ENCODE results near the gene ASTN2.

Gene ASTN2

DNA sequence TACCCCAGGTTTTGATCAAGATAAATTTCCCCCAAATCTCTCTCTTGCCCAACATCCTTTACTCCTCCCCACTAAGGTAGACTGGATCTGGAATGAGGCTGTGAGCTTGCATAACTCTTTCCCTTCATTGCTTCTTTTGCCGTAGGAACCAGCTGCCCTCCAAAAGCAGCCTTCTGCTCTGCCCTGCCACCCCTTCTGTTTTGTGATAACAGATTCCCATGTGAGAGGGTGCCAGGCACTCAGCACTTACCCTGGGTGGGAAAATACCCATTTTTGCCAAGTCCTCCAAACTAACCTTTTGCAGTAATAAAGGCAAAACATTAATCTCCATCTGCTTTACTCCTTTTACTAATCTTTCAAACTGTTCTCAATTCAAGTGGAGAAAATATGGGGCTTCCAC, 182.6 kb downstream of the ASTN2 start:
- Mint-ChIP-seq H3K4me1 (ENCODE audit: low read depth in 2 of 2) (no peaks in the 10 kb centered on the region), H3K36me3 (ENCODE audit: insufficient read depth) (no peaks in the 10 kb centered on the region), H3K27ac (no peak overlapping the region), H3K4me3 (no peak overlapping the region), H3K27me3 (peaks cover 0 to 4% of the 10 kb centered on the region in 2 donors), H3K9me3 (peaks cover 6 to 7% of the 10 kb centered on the region in 2 donors)
- DNase-seq (no peak), ATAC-seq (replicated peaks) (no peak)

DNA sequence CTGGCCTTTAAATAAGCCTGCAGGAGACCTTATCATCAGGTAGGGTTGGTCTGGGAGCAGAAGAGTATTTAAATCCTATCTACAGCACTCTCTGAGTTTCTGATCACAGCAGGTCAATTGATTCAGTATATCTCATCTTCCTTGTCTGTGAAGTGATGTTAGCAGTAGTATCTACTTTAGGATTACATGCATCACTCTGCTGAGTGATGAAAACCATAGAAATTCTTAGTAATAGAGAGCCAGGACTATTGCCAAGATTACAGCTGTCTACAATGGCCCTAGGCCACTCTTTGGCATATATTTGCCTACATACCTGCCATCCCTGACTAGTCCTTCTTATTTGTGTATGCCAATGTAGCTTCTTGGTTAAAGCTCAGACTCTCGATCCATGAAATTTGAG, 183.8 kb downstream of the ASTN2 start:
- Mint-ChIP-seq H3K36me3 (ENCODE audit: insufficient read depth) (no peaks in the 10 kb centered on the region), H3K27me3 (peaks cover 0 to 4% of the 10 kb centered on the region in 2 donors), H3K9me3 (peaks cover 6 to 7% of the 10 kb centered on the region in 2 donors), H3K4me1 (ENCODE audit: low read depth in 2 of 2) (no peaks in the 10 kb centered on the region), H3K27ac (no peak overlapping the region), H3K4me3 (no peak overlapping the region)
- ATAC-seq (replicated peaks) (no peak), DNase-seq (no peak)

DNA sequence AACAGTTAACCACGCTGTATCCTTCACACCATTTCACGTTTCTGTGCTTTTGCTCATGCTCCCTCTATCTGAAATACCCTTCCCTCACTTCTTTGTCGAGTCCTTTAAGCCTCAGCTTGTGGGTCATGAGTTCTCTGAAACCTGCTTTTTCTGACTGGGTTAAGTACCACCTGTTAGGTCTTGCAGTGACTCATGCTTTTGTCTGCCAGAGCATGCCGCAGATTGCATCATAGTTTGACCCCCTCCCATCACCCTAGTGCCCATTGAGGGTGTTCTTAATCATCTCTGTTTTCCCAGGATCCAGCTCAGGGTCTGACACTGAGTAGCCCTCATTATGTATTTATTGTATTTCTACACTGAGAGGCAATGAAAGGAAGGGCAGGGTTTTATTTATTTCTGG, 190.2 kb downstream of the ASTN2 start:
- Mint-ChIP-seq H3K9me3 (peaks cover 0 to 6% of the 10 kb centered on the region in 2 donors), H3K4me3 (no peak overlapping the region), H3K27ac (no peak overlapping the region), H3K27me3 (no peaks in the 10 kb centered on the region), H3K36me3 (ENCODE audit: insufficient read depth) (no peaks in the 10 kb centered on the region), H3K4me1 (ENCODE audit: low read depth in 2 of 2) (no peaks in the 10 kb centered on the region)
- no peak for ATAC-seq (replicated peaks)
- no peak for DNase-seq

DNA sequence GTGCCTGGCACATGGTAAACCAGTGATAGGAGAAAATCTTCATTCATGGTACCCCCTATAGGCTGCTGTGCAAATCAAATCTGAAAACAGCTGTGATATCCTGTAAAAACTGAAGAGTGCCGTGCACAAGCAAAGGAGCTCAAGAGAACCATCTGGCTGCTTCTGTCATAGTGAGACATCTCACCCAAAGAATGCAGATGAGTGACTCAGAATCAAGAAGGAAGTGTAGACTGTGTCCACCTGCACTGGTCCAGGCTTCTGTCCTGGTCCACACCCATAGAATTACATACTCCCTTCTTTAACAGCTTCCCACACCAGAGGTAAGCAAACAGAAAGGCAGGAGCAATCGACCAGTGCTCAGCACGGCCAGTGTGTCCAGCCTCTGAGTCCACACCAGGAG, 195.9 kb downstream of the ASTN2 start:
- Mint-ChIP-seq H3K36me3 (ENCODE audit: insufficient read depth) (no peaks in the 10 kb centered on the region), H3K4me3 (no peak overlapping the region), H3K4me1 (ENCODE audit: low read depth in 2 of 2) (no peaks in the 10 kb centered on the region), H3K9me3 (peaks cover 11 to 12% of the 10 kb centered on the region in 2 donors), H3K27me3 (no peaks in the 10 kb centered on the region), H3K27ac (no peak overlapping the region)
- ATAC-seq (replicated peaks) (no peak), DNase-seq (no peak)

DNA sequence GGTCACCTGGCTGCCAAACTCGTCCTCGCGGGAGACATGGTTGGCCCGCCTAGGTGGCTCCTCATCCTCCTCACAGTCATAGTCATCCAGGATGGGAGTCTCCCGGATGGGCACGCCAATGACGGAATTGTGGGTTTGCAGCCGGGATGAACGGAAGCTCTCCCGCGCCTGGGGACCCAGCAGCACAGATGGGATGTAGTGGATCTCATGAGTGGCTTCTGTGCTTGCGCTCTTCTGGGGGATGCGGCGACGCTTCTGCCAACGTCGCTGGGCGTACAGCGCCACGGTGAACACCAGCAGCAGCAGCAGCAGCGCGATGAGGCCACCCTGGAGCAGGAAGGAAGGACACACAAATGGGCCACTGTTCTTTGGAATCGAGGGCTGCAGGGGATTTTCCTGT, 200.4 kb downstream of the ASTN2 start:
- DNase-seq (no peak), ATAC-seq (replicated peaks) (no peak)
- H3K27ac Mint-ChIP-seq = no peak overlapping the region
- H3K36me3 Mint-ChIP-seq (ENCODE audit: insufficient read depth) = no peaks in the 10 kb centered on the region
- peaks cover 14 to 18% of the 10 kb centered on the region in 2 donors for H3K9me3 Mint-ChIP-seq
- H3K4me1 Mint-ChIP-seq (ENCODE audit: low read depth in 2 of 2) = no peaks in the 10 kb centered on the region
- H3K4me3 Mint-ChIP-seq = no peak overlapping the region
- no peaks in the 10 kb centered on the region for H3K27me3 Mint-ChIP-seq

DNA sequence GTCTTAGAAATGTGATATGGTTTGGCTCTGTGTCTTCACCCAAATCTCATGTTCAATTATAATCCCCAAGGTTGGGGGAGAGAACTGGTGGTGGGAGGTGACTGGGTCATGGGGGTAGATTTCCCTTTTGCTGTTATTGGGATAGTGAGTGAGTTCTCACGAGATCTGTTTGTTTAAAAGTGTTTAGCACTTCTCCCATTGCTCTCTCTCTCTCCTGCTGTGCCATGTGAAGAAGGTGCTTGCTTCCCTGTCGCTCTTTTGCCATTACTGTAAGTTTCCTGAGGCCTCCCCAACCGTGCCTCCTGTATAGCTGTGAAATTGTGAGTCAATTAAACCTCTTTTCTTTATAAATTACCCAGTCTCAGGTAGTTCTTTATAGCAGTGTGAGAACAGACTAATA, 203.6 kb downstream of the ASTN2 start:
- Mint-ChIP-seq H3K27me3 (no peaks in the 10 kb centered on the region), H3K4me3 (no peak overlapping the region), H3K4me1 (ENCODE audit: low read depth in 2 of 2) (no peaks in the 10 kb centered on the region), H3K27ac (no peak overlapping the region), H3K9me3 (peaks cover 13 to 17% of the 10 kb centered on the region in 2 donors), H3K36me3 (ENCODE audit: insufficient read depth) (no peaks in the 10 kb centered on the region)
- ATAC-seq (replicated peaks) (no peak), DNase-seq (no peak)

DNA sequence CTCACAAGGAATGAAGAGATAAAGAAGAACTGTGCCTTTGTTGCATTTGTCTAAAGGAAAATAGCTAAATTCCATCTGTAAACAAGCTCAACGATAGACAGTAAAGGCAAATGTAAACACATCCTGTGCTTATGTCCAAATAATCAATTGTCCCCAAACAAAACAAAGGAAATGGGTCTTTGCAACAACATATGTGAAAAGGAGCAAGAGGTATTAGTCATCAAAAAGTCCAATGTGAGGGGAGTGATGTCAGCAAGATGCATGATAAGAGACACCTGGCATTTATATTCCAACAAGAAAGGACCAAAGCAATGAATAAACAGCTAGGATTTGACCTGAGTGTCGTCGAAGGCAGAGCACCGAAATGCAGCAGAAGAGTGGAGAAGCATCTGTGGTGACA, 209.1 kb downstream of the ASTN2 start:
- no peak overlapping the region for H3K4me3 Mint-ChIP-seq
- DNase-seq (no peak), ATAC-seq (replicated peaks) (no peak)
- no peaks in the 10 kb centered on the region for H3K27me3 Mint-ChIP-seq
- no peak overlapping the region for H3K27ac Mint-ChIP-seq
- H3K4me1 Mint-ChIP-seq (ENCODE audit: low read depth in 2 of 2) = no peaks in the 10 kb centered on the region
- H3K9me3 Mint-ChIP-seq = peaks cover 7 to 15% of the 10 kb centered on the region in 2 donors
- no peaks in the 10 kb centered on the region for H3K36me3 Mint-ChIP-seq (ENCODE audit: insufficient read depth)

DNA sequence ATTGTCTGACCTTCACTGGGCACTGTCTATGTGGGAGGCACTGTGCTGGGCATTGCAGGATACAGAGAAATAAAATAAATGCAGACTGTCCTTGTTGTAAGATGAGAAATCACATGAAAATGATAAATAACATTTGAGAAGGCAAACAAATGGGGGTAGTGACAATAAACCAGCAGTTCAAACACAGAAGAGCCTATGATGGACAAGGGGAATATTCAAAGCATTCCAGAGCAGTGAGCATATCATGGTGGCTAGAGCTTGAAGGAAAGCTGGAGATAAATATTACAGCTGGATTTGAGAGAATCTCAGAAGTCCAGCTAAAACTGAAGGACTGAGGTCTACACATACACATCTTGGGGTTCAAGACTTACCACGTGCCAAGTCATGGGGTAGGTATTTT, 209.9 kb downstream of the ASTN2 start:
- Mint-ChIP-seq H3K27ac (no peak overlapping the region), H3K4me3 (no peak overlapping the region), H3K27me3 (no peaks in the 10 kb centered on the region), H3K4me1 (ENCODE audit: low read depth in 2 of 2) (no peaks in the 10 kb centered on the region), H3K9me3 (peaks cover 3 to 15% of the 10 kb centered on the region in 2 donors), H3K36me3 (ENCODE audit: insufficient read depth) (no peaks in the 10 kb centered on the region)
- ATAC-seq (replicated peaks) (no peak), DNase-seq (no peak)

DNA sequence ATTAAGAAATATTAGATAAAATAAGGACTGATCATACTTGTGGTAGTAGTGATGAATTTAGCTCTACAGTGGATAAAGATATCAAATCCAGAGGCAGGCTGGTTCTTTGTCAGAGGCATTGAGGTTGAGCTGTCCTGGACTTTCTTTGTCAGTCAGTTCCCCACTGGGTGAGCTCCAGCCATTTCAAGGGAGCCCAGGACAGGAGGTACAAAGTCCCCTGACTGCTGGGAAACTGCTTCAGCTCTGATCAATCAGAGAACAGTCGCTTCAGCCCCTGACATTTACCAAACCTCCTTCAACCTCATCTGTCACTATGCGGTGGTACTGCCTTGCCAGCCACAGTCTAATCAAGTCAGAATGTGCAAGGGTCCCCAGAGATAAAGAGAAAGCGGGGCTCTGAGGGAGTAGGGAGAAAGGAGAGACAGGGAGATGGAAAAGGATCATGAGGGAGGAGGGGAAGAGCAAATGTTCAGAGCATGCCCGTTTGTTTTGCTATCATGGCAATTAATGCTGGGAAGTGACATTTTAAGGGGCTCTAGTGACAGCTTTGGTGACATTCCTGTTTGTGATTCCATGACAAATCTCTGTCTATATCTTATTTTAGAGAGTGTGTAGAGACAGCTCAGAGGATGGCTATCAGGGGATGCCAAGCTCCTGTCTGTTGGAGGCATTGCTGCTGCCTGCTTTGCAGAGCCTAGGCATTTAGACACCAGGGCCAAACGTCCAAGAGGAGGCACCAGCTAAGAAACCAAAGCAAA, 223.2 kb downstream of the ASTN2 start:
- Mint-ChIP-seq H3K9me3 (peaks cover 11 to 16% of the 10 kb centered on the region in 2 donors), H3K4me1 (ENCODE audit: low read depth in 2 of 2) (no peaks in the 10 kb centered on the region), H3K4me3 (no peak overlapping the region), H3K27ac (no peak overlapping the region), H3K27me3 (no peaks in the 10 kb centered on the region), H3K36me3 (ENCODE audit: insufficient read depth) (no peaks in the 10 kb centered on the region)
- ATAC-seq (replicated peaks) (no peak), DNase-seq (no peak)

DNA sequence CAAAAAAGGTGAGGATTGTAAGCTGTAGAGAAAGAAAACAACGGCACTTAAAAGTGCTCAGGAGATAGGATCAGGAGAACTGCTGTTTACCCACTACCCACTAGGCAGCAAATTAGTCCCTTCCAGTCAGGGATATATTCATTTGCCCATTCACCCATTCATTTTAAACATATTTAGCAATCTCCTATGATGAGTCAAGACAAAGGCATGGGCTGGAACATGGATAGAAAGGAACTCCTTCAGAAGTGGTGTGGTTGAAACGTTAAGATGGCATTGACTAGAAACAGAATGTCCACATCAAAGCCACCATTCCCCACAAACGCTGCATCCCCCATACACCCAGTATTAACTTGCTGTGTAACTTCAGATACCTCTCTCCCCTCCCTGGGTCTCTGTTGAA, 225.7 kb downstream of the ASTN2 start:
- Mint-ChIP-seq H3K9me3 (peaks cover 7 to 9% of the 10 kb centered on the region in 2 donors), H3K27me3 (no peaks in the 10 kb centered on the region), H3K4me1 (ENCODE audit: low read depth in 2 of 2) (no peaks in the 10 kb centered on the region), H3K36me3 (ENCODE audit: insufficient read depth) (no peaks in the 10 kb centered on the region), H3K27ac (no peak overlapping the region), H3K4me3 (no peak overlapping the region)
- ATAC-seq (replicated peaks) (no peak), DNase-seq (no peak)

DNA sequence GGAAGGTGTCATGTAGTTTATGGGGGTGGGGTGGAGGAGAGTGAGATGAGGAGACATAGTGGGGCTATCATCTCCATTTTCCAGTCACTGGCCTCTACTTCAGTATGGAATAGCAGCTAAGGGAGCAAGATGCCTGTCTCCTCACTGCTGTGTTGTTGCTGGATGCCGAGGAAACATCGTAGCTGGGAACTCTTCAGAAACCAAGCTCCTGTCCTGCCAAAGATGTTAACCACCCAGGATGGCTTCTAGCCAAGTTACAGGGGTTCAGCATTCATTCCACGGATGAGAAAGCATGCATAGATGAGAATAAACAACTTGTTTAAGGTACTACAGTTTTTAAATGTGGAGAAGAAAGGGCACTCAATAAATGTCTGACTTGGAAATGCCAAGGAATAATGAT, 226.5 kb downstream of the ASTN2 start:
- no peaks in the 10 kb centered on the region for H3K27me3 Mint-ChIP-seq
- DNase-seq (no peak), ATAC-seq (replicated peaks) (no peak)
- no peak overlapping the region for H3K27ac Mint-ChIP-seq
- H3K4me3 Mint-ChIP-seq = no peak overlapping the region
- no peaks in the 10 kb centered on the region for H3K4me1 Mint-ChIP-seq (ENCODE audit: low read depth in 2 of 2)
- H3K9me3 Mint-ChIP-seq = peaks cover 7 to 9% of the 10 kb centered on the region in 2 donors
- H3K36me3 Mint-ChIP-seq (ENCODE audit: insufficient read depth) = no peaks in the 10 kb centered on the region

DNA sequence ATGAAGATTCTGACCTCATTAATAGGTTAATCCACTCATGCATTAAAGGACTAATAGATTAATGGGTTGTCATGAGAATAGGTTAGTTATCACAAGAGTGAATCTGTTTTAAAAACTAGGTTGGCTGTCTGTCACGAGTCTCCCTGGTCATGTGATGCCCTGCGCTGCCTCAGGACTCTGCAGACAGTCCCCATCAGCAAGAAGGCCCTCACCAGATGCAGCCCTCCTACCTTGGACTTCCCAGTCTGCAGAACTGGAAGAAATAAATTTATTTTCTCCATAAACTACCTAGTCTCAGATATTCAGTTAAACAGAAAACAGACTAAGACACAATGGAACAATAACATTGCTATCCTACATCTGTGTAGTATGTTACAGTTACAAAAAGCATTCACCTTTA, 227.4 kb downstream of the ASTN2 start:
- Mint-ChIP-seq H3K27me3 (no peaks in the 10 kb centered on the region), H3K4me3 (no peak overlapping the region), H3K27ac (no peak overlapping the region), H3K36me3 (ENCODE audit: insufficient read depth) (no peaks in the 10 kb centered on the region), H3K9me3 (peaks cover 0 to 7% of the 10 kb centered on the region in 2 donors), H3K4me1 (ENCODE audit: low read depth in 2 of 2) (no peaks in the 10 kb centered on the region)
- ATAC-seq (replicated peaks) (no peak), DNase-seq (no peak)

DNA sequence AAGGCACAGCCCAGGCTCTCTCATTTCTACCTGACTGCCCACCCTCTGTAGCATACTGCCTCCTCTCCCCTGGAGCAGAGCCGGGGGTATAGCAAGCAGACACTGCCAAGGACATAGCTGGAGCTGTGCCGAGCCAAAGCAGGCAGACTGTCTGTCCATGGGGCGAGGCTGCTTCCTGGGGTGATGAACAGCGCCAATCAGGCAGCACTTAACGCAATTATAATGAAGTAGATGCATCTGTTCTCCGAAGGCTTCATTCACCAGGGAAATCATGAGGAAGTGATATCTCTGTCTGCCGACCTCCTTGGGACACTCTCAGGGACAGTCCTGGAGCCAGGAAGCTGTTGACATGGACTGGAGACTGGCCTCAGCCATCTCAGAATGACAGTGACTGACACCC, 230.7 kb downstream of the ASTN2 start:
- Mint-ChIP-seq H3K27ac (no peak overlapping the region), H3K9me3 (peaks cover 4 to 6% of the 10 kb centered on the region in 2 donors), H3K4me3 (no peak overlapping the region), H3K4me1 (ENCODE audit: low read depth in 2 of 2) (peaks cover 0 to 3% of the 10 kb centered on the region in 2 donors), H3K36me3 (ENCODE audit: insufficient read depth) (no peaks in the 10 kb centered on the region), H3K27me3 (no peaks in the 10 kb centered on the region)
- ATAC-seq (replicated peaks) (no peak), DNase-seq (no peak)

DNA sequence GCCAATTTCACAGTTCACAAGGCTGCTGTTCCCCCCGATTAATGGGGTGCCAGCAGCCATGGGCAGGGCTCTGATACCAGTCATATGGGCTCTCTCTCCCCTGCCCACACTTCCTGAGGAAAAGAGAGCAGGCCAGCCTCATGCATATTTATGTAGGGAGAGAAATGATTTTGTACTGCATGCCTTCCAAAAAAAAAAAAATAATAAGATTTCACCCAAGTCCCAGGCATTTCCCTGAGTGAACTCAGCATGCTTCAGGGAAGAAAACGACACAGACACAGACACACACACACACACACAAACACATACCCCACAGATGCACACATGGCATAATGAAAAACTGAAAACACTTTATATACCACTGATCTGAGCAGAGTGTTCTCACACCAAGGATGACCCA, 232.8 kb downstream of the ASTN2 start:
- Mint-ChIP-seq H3K27me3 (no peaks in the 10 kb centered on the region), H3K4me3 (no peak overlapping the region), H3K9me3 (peaks cover 7 to 14% of the 10 kb centered on the region in 2 donors), H3K4me1 (ENCODE audit: low read depth in 2 of 2) (peaks cover 0 to 3% of the 10 kb centered on the region in 2 donors), H3K27ac (no peak overlapping the region), H3K36me3 (ENCODE audit: insufficient read depth) (no peaks in the 10 kb centered on the region)
- no peak for ATAC-seq (replicated peaks)
- DNase-seq = no peak
